GM19238 (cell line): ENCODE measurements around the gene RC3H2.
"Not testable (repeated sequence)": the region's sequence is repeated elsewhere in the genome, so short reads cannot be mapped to it uniquely, and the experiment has no call there.

Source experiments
- DNase-seq: peaks from one replicate; pipeline ENCODE4 v3.0.0; 2011; ENCODE audit warnings: low spot score; ENCODE audit not compliant: insufficient read length

RC3H2 gene

GRCh38 chr9:122922713-122923112 lies 17.6 kb upstream of the RC3H2 start:
- DNase-seq = no peak

DNA sequence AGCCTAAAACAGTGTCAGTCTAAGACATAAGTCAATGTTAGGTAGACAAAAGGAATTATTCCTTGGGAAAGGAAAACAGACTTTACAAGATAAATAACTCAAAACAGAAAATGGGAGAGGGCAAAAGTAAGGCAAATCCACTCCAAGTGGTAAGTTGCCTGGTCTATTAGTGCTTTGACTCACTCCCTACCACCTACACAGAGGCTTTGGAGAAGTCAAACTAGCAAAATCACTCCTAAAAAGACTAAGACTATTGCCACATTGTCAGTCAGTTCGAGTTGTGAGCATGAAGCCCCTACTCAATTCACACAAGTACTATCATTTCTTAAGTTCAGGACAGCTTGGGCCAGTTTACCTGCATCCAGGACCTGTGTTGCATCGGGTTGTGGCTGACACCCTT lies 13.2 kb upstream of the RC3H2 start:
- no peak for DNase-seq

DNA sequence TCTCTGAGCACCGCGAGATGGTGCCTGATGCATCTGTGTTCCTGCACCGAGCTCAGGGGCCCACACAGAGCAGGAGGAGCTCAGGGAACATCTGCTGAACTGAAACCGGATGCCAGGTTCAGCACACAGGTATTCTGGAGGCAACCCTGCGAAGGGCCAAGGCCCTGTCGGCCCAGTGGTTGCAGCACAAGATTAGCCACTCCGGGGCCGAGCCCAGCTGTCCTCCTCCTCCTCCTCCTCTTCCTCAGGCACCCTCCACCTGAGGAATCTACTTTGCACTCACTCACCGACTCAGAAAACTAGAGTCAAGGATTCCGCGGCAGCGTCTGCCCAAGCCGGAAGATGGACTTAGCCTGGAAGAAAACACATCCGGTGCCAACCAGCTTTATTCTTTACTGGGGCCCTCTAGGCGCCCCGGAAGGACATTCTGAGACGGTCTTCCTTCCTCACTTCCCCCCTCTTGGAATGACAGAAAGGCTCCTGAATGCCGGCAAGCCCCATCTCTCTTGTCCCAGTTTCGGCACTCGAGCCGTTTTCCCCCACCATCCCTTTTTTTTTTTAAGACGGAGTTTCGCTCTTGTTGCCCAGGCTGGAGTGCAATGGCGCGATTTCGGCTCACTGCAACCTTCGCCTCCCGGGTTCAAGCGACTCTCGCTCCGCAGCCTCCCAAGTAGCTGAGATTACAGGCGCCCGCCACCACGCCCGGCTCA lies 8.0 kb upstream of the RC3H2 start, which contains the start of gene ZBTB6:
ZBTB6 (minus strand) TSS at position 360 of the 710 bp plus-strand sequence. CDS start 1,251 bp downstream, outside the sequence.
- peak; percentile 71 for DNase-seq

DNA sequence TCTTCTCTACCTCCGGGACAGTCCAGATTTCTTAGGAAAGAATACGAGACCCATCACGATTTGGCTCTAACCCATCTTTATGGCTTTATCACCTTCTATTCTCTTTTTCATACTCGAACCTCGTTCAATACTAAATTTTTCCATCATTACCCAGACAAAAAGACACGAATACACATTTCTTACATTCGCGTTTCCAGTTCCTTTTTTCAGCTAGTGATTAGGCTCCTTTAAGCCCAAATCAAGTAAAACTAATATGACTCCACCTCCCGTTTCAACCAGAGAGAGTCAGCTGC lies 7.5 kb upstream of the RC3H2 start:
- DNase-seq = no peak

DNA sequence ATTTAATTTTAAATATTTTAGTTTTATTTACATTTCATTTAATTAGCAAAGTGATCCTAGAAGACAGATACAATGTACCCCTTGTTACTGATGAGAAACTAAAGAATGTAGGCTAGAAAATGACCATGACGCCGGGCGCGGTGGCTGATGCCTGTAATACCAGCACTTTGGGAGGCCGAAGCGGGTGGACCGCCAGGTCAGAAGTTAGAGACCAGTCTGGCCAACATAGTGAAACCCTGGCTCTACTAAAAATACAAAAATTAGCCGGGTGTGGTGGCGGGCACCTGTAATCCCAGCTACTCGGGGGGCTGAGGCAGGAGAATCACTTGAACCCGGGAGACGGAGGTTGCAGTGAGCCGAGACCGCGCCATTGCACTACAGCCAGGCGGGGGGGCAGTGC lies 963 bp upstream of the RC3H2 start:
- not testable (repeated sequence) for DNase-seq

DNA sequence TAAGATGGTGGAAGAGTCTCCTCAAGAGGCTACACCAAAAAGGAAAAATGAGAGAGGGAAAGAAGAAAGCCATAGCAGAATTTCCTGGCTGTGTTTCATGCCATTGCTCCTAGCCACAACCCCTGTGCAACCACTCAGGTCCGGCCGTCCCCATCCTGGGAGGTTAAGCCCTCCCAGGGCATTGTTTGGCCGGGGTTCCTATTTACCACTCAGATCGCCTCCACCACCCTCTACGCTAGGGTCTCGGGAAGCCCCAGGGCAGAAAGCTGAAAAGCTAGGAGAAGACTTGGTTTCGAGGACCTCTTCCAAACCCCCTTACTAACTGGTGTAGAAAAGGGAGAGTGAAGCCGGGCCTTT lies 715 bp downstream of the RC3H2 start:
- no peak for DNase-seq

GRCh38 chr9:122900791-122901190 lies 4.4 kb downstream of the RC3H2 start:
- DNase-seq = no peak

GRCh38 chr9:122897969-122898368 lies 7.2 kb downstream of the RC3H2 start:
- no peak for DNase-seq

DNA sequence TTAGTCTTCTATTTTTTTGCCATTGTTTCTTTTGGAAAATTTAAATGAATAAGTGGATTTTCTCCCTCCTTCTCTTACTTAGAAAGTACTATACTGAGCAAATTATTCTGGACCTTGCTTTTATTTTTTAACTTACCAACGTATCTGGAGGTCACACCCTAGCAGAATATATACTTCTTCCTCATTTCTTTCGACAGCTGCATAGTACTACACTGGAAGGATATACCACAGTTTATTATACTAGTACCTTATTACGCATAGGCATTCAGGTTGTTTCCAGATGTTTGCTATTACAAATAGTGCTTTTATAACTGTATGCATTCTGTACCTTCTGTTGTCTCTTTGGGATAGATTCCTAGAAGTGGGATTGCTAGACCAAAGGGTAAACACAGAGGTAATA lies 16.7 kb downstream of the RC3H2 start:
- no peak for DNase-seq

DNA sequence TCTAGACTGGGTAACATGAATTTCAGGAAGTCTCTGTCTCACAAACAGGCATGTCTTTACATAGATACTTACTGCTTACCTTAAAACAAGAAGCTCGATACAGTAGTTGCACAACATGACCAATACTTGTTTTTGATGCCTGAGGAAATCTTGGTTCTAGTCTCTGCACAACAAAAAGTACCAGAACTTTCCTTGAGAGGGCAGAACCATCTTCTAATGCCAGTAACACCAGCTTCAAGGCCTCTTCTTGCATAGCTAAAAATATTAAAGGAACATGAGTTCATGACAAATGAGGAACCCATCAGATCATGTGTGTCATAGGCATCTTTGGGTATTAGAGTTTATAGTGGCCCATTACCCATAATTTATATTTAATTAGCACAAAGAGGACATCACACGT lies 22.0 kb downstream of the RC3H2 start:
- no peak for DNase-seq

- DNase-seq = no peak
These were observed 25.7 kb downstream of the RC3H2 start for GRCh38 chr9:122879443-122879842.

DNA sequence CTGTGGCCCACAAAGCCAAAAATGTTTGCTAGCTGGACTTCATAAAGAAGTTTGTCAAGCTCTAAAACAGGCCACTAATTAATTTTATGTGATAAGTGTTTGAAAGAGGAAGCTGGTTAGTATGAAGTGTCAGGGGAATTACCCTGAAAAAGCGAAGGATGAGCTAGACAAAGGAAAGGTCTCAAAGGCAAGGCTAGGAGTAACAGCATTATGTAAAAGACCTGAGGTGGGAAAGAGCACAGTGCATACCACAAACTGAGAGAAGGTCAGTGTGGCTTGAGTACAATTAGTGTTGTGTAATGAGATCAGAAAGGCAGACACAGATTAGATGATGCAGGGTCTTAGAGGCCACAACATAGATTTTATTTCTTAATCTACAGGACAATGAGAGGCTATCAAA lies 29.6 kb downstream of the RC3H2 start:
- DNase-seq = no peak

GRCh38 chr9:122867276-122867675 lies 37.9 kb downstream of the RC3H2 start:
- not testable (repeated sequence) for DNase-seq

DNA sequence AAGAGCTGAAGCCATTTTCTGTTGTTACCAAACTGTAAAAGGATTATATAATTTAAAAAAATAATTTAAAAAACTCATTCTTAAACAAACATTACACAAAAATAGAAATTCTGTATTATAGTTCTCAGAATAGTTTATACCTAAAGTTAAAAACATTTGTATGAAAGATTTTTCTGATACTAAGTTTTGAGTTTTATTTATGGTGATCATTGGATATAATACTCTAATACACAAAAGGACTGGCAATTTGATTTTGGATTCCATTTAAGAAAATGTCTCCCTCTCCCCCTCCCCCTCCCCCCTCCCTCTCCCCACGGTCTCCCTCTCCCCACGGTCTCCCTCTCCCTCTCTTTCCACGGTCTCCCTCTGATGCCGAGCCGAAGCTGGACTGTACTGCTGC lies 39.1 kb downstream of the RC3H2 start:
- DNase-seq = no peak

- no peak for DNase-seq
These were observed 39.9 kb downstream of the RC3H2 start for GRCh38 chr9:122865300-122865699.

DNA sequence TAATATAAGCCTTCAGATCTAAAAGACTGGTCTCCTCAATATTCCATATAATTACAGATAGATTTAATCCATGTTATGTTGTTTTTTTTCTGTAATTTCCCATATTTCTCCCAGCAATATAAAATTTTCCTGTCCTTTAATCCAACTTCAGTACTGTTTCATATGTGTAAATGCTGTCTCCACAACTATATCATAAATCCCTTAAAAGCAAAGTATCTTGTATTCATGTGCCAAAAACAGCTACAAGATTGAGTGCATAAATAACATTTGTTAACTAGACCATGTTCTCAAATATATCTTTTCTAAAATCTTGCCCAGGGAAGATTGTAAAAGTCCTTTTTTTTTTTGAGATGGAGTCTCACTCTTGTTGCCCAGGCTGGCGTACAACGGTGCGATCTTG lies 41.8 kb downstream of the RC3H2 start:
- no peak for DNase-seq

GRCh38 chr9:122860319-122861142 lies 44.6 kb downstream of the RC3H2 start:
- DNase-seq = no peak

GRCh38 chr9:122857815-122858214 lies 47.3 kb downstream of the RC3H2 start:
- no peak for DNase-seq

DNA sequence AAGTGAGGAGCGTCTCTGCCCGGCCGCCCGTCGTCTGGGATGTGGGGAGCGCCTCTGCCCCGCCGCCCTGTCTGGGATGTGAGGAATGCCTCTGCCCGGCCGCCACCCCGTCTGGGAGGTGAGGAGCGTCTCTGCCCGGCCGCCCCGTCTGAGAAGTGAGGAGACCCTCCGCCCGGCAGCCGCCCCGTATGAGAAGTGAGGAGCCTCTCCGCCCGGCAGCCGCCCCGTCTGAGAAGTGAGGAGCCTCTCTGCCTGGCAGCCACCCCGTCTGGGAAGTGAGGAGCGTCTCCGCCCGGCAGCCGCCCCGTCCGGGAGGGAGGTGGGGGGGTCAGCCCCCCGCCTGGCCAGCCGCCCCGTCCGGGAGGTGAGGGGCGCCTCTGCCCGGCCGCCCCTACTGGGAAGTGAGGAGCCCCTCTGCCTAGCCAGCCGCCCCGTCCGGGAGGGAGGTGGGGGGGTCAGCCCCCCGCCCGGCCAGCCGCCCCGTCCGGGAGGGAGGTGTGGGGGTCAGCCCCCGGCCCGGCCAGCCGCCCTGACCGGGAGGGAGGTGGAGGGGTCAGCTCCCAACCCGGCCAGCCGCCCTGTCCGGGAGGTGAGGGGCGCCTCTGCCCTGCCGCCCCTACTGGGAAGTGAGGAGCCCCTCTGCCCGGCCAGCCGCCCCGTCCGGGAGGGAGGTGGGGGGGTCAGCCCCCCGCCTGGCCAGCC lies 52.9 kb downstream of the RC3H2 start:
- not testable (repeated sequence) for DNase-seq

DNA sequence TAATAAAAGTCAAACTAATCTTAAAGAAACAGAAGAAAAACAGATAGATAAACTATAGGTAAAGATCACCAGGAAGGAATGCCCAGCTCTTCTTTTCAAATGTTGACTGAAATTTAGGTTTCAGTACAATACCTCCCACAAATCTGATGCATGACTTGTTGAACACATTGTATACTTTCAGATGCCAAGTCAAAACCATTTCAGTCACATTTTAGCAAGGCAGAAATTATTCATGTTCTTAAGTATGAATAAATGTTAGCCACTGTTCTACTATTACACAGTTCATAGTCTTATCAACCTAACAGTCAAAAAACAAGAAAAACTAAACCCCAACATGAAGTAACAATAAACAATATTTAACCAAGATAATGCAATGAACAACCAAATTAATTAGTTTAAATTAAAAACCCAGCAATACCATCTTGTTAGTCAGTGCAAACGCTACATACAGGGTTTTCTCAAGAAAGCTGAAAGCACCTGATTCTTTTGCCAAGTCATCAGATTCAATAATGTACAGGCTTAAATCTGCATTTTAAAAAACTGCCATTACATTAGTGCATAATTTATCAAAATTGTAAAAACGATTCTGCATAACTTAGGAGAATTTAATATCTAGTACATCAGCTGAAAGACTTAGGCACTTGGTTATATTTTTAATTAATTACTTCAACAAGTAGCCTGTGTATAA lies 56.8 kb downstream of the RC3H2 start:
- no peak for DNase-seq

GRCh38 chr9:122846371-122846940 lies 58.7 kb downstream of the RC3H2 start:
- no peak for DNase-seq
